GM18499 (cell line): ENCODE results near the gene SERINC2.

Experiments
- ATAC-seq: cut with Tn5 transposase; IDR thresholded peaks from one replicate; pipeline ENCODE4 v1.9.1; 2021; ENCODE audit warnings: moderate number of reproducible peaks; ENCODE audit not compliant: insufficient read depth, unreplicated experiment

SERINC2 gene

DNA sequence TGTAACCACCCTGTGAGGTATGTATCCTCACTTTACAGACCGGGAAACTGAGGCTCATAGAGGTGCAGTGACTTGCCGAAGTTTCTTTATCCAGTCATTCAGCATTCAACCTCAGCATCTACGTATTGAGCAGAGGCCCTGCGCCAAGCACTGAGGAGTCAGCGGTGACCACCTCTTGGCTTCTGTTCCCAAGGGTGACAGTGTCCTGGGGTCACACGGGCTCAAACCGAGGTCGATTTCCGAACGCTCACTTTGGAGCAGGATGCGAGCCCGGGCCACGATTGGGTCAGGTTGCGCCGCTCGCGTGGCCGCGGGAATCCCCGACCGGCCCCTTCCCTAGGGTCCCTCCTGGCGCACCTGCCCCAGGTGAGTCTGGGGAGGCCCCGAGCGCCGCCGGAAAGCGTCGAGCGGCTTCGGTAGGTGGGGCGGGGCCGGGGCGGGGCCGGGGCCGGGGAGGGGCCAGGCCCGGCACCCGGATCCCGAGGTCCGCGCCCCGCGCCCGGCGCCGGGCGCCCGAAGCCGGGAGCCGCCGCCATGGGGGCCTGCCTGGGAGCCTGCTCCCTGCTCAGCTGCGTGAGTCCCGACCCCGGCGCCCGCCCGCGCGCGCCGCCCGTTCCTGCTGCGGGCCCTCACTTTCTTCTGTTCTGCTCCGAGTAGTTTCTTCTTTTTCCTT is at the start of gene SERINC2:
Gene SERINC2, plus strand, starts transcription at position 482 of the 673 bp plus-strand sequence. Its CDS starts 53 bp downstream, at position 535.
- no peak for ATAC-seq

DNA sequence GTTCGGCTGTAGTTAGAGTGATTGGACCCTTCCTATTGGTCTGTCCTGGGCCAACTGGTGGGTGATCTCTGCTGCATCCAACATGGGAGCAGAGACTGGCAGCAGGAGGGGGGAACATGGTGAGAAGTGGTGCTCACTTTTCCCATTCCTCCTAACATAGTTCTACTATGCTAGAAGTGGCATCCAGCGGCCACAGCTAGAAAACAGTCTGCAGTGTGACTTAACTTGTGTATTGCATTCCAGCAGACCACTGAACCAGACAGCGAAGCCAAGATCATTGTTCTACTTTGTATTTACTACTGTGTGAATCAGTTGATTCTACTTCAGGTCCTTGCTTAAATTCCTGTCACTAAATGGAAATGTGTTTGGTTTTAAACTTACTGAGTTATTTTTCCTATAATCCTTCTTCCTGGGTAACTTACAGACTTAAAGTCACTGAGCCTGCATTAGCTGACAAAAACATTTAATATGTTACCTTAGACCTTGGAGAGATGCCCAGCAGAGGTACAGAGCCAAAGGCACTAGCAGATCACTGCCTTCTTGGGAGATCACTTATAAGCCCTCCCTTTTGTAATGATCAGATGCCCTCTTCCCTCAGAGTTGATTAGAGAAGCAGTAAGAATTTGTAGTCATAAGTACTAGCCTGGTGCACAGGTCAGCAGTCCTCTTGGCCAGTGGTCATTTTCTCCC is 48.3 kb upstream of the SERINC2 start:
- no peak for ATAC-seq

DNA sequence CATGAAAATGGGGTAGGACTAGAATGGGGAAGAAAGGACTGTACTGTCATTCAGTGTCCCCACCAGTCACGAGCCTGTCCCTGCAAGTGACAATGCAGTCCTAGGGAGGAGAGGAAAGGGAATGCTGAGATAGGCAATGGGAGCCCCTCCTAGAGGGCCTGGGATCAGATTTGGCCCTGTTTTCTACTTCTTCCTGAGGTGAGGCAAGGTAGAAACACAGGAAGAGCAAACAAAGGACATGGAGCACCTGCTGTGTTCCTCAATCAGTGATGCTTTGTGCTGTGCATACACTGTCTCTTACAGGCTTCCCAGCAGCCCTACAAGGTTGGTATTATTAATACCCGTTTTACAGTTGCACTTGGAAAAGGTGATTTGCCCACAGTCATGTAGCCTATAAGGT is 46.2 kb upstream of the SERINC2 start:
- ATAC-seq = no peak

DNA sequence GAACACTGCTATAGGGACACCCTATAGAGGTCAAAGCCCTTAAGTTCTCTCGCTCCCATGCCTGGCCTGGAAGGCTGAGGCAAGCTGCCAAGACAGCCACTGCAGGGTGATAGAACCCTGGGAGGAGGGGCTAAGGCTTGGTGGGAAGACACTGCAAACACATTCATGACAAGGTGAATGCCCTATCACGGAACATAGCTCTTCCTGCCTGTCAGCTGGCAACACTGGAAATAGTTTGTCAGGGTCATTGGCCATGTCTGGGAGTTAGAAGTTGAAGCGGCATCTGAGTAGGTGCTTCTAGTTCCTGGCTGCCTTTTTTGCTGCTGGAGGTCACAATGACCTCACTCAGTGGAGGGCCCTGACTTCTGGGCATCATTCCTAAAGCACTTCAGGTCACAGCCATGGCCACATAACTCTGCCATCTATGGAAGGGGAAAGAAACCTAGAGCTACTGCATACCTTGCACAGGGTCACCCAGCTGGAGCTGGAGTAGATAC is 44.4 kb upstream of the SERINC2 start:
- no peak for ATAC-seq

DNA sequence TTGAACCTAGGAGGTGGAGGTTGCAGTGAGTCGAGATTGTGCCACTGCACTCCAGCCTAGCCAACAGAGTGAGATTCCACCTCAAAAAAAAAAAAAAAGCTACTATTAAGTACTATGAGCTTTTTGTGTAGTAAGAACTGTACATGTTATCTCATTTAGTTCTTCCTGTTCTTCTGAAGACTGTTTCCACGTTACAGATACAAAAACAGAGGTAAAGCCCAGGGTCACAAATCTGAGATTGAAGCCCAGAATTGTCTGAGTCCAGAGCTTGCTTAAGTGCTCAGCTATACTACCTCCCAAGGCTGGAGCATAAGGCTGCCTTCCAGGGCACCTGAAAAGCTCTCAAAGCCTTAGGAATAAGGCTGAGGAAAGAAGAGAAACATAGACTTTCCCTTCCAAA is 43.0 kb upstream of the SERINC2 start:
- ATAC-seq = no peak

DNA sequence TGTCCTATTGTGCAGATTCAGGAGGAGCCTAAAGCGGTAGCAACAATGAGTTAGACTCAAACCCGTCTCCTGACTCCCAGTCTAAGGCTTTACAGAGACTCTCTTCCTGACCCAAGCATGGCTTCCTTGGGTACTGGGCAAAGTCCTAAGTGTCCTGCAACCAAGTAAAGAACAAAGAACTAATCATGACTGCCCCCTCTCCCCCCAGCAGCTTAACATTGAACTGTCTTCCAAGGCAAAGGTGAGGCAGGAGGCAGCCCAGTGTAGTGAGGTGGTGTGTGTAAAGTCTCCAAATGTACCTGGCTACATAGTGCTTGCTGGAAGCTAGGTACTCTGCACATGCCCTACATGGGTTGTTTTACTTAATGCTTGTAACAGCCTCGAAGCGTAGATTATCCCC is 42.4 kb upstream of the SERINC2 start:
- no peak for ATAC-seq

DNA sequence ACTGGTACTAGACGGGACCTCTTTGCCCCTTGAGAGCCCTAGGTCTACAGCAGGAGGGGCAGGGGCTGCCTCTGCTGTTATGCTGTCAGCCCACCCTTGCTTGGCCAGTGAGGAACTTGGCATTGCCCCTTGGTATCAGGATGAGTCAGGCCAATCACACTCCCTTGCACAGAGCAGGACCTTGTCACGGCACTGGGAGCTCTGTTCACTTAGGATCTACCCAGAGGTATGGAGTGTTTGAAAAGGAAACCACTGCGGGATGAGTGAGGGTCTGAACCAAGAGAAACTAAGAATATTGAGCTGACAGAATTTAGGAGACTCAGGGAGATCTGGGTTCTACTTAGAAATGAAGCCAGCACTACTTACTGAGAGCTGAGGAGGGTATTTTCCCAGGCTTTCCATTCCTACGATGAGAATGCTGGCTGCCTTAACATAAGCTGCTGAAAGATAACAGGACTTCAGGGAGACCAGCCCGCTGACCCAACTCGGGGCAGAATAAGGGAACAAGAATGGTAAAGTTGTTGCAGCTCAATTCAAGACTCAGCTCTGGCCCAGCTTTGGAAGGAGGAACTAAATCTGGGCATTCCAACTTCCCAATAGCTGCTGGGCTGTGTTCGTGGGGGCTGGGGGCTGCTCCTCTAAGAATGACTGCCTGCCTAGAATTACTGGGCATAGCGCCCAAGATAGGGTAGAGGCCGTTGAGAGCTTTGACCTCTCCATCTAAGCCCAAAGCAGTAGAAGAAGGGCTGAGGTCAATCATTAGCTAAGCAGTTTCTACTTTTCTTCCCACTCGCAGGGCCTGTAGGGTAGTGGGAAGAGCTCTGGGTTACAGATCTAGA is 41.7 kb upstream of the SERINC2 start:
- no peak for ATAC-seq

DNA sequence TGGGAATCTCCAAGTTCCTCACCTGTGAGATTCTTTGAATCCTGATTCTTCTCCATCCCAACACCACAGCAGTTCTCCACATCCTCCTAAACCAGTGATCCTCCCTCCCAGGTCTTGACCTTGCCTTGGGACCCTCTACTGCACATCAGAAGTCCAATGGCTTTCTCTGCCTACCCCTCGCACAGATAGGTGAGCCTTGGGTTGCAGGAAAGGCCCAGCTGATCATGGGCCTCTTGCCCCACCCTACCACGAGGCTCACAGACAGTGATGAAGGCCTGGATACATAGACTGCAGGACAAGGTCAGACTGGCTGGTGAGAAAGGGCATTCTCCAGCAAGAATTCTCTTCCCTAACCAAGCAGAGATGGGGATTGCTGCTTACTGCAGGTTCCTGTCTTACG is 41.0 kb upstream of the SERINC2 start:
- ATAC-seq = no peak

DNA sequence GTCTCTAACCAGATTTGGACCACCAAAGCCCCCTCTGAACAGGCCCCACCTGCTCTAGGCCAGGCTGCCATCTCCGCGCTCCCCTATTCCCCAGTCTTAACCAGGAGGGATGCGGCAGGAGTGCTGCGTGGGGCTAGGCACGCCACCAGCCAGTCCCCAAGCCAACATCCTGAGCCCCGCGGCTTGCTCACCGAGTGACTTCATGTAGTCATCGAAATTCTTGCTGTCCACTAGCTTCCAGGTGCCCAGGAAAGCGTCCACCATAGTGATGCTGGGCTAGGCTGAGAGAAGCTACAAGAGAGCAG is 40.3 kb upstream of the SERINC2 start:
- no peak for ATAC-seq

DNA sequence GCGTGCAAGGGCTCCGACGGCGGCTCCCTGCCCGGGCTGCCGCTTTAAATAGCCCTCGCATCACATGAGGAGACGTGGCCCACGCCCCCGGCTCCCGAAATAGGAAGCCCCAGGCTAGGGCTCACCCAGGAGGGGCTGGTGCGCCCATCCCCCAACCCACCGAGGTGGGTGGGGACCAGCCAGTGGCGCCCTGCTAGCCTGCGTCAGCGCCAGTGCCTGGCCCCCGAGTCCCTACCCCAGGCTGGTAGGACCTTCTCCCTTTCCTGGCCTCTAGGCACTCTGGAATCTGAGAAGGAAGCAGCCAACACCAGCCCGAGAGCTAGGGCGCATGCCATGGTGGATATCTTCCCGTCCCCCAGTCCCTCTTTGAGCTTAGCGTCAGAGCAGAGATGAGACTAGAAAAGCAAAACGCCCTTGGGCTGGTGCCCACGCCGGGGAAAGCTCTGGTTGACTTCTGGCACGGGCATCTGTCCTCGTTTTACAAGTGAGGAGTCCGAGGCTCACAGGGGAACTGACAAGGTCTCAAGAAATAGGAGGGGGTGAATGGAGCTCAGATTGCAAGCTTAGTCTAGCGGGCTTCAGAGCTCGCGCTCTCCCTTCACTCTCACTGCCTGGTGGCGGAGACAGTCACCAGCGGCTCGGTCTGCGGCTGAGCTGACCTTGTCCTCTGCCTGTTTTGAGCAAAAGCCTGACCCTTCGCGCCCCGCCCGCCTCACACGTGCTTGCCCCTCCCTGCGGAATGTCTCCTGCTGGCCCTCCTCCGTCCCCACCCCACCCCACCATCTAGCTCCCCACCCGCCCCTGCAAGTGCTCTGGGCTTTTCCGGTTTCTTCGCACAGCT is 39.7 kb upstream of the SERINC2 start, which contains the start of gene FABP3:
Gene FABP3, minus strand, starts transcription at position 21 of the 841 bp plus-strand sequence. CDS start 62 bp downstream, outside the sequence.
- no peak for ATAC-seq

DNA sequence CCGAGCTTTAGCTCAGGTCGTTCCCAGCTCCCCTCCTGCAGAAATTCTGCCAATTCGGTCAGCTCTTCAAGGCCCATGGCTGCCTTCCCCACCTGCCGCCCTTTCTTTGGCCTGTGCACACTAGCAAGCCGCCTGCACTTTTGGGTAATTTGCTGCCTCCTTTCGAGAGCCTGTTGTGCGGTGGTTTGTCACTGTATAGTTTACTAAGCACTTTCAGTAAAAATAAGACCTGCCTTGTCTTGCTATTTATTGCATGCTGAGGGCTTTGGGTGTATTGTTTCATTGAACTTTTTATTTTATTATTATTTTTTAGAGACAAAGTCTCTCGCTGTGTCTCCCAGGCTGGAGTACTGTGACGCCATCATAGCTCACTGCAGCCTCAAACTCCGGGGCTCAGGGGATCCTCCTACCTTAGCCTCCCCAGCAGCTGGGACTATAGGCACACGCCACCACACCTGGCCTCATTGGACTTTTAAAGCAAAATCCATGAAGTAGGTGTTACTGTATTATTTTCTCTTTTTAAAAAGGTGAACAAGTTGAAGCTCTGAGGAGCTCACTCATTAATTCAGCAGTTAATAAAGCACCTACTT is 39.0 kb upstream of the SERINC2 start:
- no peak for ATAC-seq

DNA sequence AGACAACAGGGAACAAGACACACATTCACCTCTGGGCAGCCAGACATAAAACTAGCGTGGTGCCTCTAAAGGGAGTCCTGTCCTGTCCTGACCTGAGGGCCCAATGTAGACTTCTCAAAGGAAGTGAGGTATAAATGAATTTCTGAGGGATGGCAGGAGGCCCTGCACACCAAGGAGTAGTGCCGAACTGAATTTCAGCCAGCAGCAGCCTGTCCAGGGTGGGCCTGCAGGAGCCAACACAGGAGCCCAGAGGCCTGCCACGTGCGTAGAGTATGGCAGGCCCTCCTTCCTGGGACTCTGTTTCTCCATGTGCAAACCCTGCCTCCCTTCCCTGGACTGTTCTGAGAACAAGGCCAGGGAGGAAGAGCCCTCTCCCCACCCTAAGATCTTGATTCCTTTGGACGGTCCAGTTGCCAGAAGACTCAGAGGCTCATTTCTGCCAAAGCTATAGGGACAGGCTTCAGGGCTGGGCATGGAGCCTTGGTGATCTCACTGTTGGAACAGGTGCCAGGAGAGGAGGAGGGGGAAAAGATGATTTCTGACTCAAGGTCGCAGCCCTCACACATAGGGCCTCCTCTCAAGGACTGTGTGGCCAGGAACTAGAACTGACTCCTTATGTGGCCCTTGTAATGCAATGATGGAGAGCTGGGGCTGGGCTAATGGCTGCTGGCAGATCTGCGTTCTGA is 38.4 kb upstream of the SERINC2 start:
- no peak for ATAC-seq

DNA sequence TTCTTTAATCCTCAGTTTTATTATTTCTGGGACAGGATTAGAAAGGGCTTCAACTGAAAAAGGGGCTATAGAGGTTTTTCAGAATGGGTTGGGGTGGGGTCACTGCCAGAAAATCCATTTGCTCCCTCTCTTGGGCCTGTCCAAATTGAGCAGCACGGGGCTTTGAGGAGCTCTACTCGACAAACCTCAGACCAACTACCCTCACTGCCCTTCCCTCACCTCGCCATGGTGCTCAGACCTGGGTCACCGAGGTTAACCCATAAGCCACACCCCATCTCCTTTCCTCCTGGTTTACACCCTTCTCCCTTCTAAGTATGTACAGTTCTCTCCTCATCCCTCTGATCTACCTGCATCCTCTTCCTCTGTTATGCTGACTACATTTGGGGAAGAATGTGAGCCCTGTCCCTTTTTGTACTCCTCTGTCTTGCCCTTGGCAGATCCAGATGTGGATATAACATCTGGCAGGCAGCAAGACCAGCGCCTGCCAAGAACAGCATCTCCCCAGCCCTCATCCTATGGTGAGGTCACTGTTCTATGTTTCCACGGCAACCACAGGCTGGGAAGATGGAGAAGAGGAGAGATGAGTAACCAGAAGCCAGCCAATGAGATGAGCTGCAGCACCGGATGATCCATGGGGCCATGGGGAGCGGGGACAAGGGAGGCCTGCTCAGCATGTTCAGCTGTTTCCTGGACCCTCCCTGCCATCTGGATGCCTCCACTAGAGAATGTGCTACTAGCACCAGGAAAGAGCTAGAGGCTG is 36.5 kb upstream of the SERINC2 start:
- ATAC-seq = no peak

DNA sequence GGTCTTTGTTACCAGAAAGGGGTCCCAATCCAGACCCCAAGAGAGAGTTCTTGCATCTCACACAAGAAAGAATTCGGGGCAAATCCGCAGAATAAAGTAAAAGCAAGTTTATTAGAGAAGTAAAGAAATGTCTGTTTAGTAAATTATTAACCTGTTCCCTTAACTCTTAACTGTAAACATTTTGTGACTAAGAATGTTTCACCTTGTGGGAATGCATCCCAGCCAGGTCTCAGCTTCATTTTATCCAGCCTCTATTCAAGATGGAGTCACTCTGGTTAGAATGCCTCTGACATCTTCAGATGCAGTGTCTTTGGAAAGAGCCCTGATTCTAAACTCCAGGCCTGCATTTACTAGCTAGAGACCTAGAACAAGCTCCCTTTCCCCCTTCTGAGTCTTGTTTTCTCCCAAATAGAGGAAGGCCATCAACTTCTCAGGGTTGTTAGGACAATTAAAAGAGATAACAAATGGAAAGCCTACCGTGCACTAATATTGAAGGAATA is 35.6 kb upstream of the SERINC2 start:
- no peak for ATAC-seq

DNA sequence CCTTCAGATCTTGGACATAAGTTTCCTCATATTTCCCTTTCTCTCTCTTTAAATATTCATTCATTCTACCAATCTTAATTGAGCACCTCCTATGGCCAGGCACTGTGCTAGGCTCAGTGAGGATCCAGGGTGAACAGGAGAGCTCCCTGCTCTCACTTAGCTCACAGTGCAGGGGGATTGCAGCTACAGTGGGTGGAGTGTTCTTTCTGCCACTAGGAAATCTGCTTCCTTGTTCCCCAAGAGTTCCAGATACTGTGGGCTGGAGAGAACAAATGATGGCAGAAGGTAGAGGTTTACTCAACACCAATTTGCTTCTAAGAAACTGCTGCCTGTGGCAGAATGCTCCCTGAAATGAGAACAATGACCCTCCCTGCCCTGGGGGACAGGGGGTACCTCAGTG is 35.0 kb upstream of the SERINC2 start:
- ATAC-seq = no peak

DNA sequence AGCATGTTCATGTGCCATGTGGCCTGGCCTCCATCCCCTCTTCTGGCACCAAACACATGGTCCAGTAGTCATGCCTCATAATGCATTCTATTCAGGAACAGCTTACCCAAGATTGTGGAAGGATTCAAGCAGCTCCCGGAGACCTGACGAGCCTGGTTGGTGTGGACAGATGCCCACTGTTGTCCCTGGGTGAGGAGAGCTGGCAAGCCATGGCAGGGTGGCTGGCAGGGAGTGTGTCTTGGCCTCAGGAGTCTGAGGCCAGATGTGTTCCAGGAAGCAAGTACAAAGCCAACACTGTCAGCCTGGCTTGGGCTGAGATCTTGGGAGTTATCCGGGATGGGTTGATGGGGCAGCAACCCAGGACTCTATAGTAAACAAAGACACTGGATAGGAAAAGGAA is 32.8 kb upstream of the SERINC2 start:
- ATAC-seq = no peak

DNA sequence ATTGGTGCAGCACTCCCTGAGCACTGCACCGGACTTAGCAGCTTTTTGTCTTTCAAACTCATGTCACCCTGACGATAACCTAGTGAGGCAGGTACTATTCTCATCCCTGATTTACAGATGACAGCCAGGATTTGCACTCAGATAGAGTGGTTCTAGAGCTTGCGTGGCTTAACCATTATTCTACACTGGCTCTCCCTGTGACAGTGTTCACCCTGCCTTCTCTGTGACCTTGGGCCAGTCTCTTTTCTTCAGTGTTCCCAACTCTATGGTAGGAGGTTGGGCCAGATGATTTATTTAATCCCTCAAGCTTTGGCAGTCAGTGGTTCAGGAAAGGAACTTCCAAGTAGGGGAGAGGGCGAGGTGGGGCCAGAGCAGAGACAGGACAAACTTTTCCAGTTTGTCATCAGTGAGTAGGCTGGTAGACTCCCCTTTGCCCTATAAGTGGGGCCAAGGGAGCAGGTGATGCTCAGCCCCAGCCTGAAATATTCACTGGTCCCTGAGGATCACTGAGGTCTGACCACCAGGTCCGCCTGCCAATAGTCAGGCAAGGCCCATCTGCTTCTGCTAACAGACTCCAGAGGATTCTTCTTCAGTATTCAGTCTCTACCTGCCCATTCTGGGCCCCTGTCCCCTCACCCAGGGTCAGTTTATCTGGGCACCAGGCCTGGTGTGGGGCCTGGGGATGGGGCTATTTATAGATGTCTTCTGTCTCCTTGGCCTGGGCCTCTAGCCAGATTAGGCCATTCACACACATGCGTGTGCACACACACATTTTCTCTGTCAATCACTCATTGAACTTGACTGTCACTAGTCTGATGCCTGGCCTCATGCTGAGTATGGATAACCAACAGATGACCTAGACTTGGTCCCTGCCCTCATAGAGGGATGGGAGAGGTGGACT is 31.4 kb upstream of the SERINC2 start:
- ATAC-seq = no peak
